Heart left ventricle (tissue), 13 donors: ENCODE measurements around the gene RPS28.
"Not testable (repeated sequence)": the region's sequence is repeated elsewhere in the genome, so short reads cannot be mapped to it uniquely, and the experiment has no call there.

Experiments used
- POLR2A ChIP-seq, 2 donors: fragments of 450-650 bp; IDR thresholded peaks; one replicate each; pipeline ENCODE4 v1.6.1; 2017; ENCODE audit warnings: antibody characterized with exemption in 2 of 2, mild to moderate bottlenecking in 2 of 2, moderate library complexity in 2 of 2
- TF ChIP-seq, protein P1 (sequence below), 12 donors: fragments of 200-600 bp; sonication (generic) in 4 of 12; IDR thresholded peaks; one replicate each; pipeline versions ENCODE4 v1.5.0 to v1.8.0; 2018 to 2022; ENCODE audit warnings: antibody characterized with exemption in 12 of 12, mild to moderate bottlenecking in 5 of 12
- donor health status: ischemic (EF 13 %, LVEDD 7.1; RV severe dilation, severe dysfunction).
- donor health status: DM: no; HTN: yes; CAD: no.
- donor health status: DM: no; HTN: no; CAD: no.
- donor health status: ischemic (EF 25% LVEDD 6.9; RV normal size, moderate dysfunction).
- donor health status: ischemic (EF 25% LVEDD 5.7; RV mildly dilated, moderate dysfunction).
- donor health status: ischemic (EF 35%, LVEDD 5.7; RV mildly dilated, moderate dysfunction).
- donor health status: nonischemic (EF 11% LVEDD 7.7; RV severe dilation, severe dysfunction).
- donor health status: DM: yes; HTN: yes; CAD: no.
- donor health status: PGD.
- donor health status: ischemic (EF 29% LVEDD 5.4; RV normal size, mild dysfunction).
- donor health status: nonischemic (EF 23%, LVEDD 6.1; RV moderate dilation, normal function).

DNA sequence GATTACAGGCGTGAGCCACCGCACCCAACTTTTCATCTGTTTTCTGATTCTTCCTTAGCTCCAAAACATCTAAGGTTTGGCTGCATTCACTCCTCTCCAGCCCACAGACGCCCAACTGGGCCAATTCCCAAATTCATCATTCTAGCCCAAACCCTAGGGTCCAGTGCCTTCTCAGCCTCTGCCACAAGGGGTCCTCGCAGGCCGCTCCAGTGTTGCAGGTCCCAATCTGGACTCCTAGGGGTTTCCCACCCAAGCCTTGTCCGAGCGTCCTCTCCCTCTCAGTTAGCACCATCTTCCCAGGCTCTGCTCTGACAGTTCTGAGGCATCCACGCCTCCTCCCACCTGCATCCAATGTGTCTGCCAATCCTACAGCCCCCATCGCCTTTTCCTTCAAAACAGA lies 44.8 kb upstream of the RPS28 start:
- TF ChIP-seq, protein P1, sequence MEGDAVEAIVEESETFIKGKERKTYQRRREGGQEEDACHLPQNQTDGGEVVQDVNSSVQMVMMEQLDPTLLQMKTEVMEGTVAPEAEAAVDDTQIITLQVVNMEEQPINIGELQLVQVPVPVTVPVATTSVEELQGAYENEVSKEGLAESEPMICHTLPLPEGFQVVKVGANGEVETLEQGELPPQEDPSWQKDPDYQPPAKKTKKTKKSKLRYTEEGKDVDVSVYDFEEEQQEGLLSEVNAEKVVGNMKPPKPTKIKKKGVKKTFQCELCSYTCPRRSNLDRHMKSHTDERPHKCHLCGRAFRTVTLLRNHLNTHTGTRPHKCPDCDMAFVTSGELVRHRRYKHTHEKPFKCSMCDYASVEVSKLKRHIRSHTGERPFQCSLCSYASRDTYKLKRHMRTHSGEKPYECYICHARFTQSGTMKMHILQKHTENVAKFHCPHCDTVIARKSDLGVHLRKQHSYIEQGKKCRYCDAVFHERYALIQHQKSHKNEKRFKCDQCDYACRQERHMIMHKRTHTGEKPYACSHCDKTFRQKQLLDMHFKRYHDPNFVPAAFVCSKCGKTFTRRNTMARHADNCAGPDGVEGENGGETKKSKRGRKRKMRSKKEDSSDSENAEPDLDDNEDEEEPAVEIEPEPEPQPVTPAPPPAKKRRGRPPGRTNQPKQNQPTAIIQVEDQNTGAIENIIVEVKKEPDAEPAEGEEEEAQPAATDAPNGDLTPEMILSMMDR (IDR thresholded peaks at IDR 0.05), result not testable (repeated sequence)
- TF ChIP-seq POLR2A (IDR thresholded peaks at IDR 0.05), result not testable (repeated sequence)
